ENCODE data around the gene XYLT1. TPM values are rescaled to one million over a fixed set of nuclear protein-coding genes. Genes with fewer than 3 reads are reported as not detected.
A peak's percentile ranks its signal among the peaks of the same experiment; 100 is the strongest.

The XYLT1 gene
- total RNA-seq, 2 donors from 2014 or later = 21.4 to 22.6 TPM

DNA sequence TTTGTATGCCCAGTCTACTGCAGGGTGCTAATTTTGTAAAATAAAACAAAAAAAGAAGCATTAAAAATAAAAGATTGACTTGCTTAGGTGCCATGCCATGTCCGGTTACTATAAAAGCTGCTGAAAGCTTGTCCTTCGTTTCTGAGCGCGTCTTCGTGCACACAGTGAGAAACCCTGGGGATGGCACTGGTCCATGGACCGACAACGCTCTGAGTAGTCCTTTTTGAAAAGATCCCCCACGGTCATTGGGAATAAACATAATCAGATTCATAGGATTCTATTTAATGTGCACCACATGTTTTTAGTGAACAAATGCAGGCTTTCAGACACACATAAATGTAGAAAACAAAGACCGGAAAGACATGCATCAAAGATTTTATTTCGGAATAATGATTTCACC lies 146.3 kb downstream of the XYLT1 start:
- H3K36me3 Mint-ChIP-seq (ENCODE audit: low read depth) = no peaks in the 10 kb centered on the region
- H3K4me1 Mint-ChIP-seq = peaks cover 10% of the 10 kb centered on the region
- H3K9me3 Mint-ChIP-seq = no peaks in the 10 kb centered on the region
- no peak overlapping the region for H3K4me3 Mint-ChIP-seq
- no peaks in the 10 kb centered on the region for H3K27me3 Mint-ChIP-seq
- ATAC-seq (replicated peaks) = no peak
- no peak overlapping the region for H3K27ac Mint-ChIP-seq

DNA sequence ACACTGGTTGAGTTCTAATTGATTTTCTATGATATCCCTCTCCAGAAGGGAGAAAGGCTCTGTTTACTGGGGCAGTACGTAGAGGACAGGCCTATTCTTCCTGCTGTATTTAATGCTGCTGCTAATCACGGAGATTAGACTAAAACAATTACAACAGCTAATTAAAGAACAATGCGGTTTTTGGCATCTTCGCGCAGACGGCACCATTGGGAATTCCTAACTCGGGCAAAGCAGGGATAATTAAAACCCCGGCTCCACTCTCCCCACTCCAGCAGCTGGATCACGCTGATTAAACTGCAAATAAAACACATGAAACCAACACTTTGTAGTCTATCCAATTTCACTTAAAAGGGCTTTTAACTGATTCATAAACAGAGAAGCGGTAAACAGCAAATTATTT lies 147.6 kb downstream of the XYLT1 start:
- H3K27ac Mint-ChIP-seq = no peak overlapping the region
- H3K27me3 Mint-ChIP-seq = no peaks in the 10 kb centered on the region
- peaks cover 10% of the 10 kb centered on the region for H3K4me1 Mint-ChIP-seq
- no peak overlapping the region for H3K4me3 Mint-ChIP-seq
- H3K36me3 Mint-ChIP-seq (ENCODE audit: low read depth) = no peaks in the 10 kb centered on the region
- ATAC-seq (replicated peaks) = no peak
- no peaks in the 10 kb centered on the region for H3K9me3 Mint-ChIP-seq

DNA sequence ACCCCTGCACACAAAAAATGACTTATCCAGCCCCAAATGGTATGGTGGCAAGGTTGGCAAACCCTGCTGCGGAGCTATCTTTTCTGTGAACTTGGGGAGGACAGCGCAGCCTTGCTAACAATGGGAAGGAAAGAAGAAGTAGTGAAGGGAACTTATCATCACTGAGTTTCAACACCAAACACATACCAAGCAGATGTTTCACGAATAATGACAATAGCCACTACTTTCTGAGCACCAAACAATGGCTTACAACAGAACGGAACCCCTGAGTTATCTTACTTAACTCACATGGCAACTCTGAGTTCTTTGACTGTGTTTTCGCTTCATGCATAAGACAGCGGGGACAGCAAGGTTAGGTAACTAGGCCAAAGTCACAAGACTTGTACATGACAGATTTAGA lies 148.9 kb downstream of the XYLT1 start:
- Mint-ChIP-seq H3K4me3 (no peak overlapping the region), H3K27ac (no peak overlapping the region), H3K4me1 (peaks cover 14% of the 10 kb centered on the region), H3K36me3 (ENCODE audit: low read depth) (no peaks in the 10 kb centered on the region), H3K9me3 (no peaks in the 10 kb centered on the region), H3K27me3 (no peaks in the 10 kb centered on the region)
- ATAC-seq (replicated peaks) = no peak

DNA sequence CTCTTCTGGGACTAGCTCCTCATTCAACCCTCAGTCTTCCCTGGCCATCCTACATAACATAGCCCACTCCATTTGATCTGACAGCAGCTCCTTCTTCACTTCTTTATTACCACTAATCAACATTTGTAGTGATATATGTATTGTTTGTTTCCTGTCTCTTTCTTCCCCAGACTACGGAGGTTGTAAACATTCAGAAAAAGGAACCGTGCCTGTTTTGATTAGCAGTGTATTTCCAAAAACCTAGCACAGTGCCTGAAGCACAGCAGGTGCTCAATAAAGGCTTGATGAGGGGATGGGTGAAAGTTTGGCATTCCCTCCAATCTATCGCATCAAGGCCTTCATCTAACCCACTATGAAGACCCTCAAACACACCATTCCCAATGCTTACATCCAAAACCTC lies 150.8 kb downstream of the XYLT1 start:
- H3K36me3 Mint-ChIP-seq (ENCODE audit: low read depth) = no peaks in the 10 kb centered on the region
- H3K4me1 Mint-ChIP-seq = peaks cover 19% of the 10 kb centered on the region
- H3K27me3 Mint-ChIP-seq = no peaks in the 10 kb centered on the region
- peak overlapping the region; percentile 34 for H3K27ac Mint-ChIP-seq
- H3K4me3 Mint-ChIP-seq = no peak overlapping the region
- H3K9me3 Mint-ChIP-seq = no peaks in the 10 kb centered on the region
- ATAC-seq (replicated peaks) = no peak

DNA sequence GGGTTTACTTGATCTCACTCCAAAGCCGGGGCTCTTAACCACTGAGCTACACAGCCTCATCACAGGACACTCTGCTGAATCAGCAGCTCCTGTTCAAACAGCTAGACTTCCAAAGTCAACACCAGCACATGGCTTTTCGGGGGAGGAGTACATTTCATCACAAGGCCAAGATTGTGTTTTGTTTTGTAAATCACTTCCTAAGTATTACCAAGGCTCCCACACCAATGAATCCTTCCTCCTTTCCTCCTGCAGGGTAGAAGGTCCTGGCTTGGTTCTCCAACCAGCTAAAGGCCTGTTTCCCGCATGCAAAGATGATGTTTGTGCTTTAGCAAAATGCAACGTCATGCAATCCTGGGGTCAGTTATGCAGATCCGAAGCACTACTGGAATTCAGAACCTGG lies 152.5 kb downstream of the XYLT1 start:
- Mint-ChIP-seq H3K27me3 (no peaks in the 10 kb centered on the region), H3K27ac (peak overlapping the region; percentile 39), H3K4me1 (peaks cover 27% of the 10 kb centered on the region), H3K36me3 (ENCODE audit: low read depth) (no peaks in the 10 kb centered on the region), H3K4me3 (no peak overlapping the region), H3K9me3 (no peaks in the 10 kb centered on the region)
- no peak for ATAC-seq (replicated peaks)

DNA sequence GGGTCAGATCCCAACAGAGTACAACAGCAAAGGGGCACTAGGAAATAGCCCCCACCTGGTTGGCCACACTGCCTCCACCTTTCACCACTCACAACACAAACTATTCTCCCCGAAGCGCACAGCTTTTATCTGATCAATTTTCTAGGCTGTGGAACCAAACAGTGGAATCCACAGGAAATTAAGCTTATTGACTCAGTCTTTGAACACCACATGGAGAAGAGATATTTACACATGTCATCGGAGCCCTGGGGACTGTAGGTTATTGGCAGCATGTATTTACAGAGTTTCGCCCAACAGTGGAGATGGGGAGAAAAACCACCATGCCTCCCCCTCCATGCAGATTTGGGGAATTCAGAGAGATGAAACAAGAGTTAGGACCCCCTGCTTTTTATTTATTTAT lies 154.8 kb downstream of the XYLT1 start:
- H3K27me3 Mint-ChIP-seq = no peaks in the 10 kb centered on the region
- H3K36me3 Mint-ChIP-seq (ENCODE audit: low read depth) = peaks cover 8% of the 10 kb centered on the region
- H3K27ac Mint-ChIP-seq = no peak overlapping the region
- peaks cover 30% of the 10 kb centered on the region for H3K4me1 Mint-ChIP-seq
- H3K9me3 Mint-ChIP-seq = peaks cover 5% of the 10 kb centered on the region
- no peak overlapping the region for H3K4me3 Mint-ChIP-seq
- no peak for ATAC-seq (replicated peaks)

DNA sequence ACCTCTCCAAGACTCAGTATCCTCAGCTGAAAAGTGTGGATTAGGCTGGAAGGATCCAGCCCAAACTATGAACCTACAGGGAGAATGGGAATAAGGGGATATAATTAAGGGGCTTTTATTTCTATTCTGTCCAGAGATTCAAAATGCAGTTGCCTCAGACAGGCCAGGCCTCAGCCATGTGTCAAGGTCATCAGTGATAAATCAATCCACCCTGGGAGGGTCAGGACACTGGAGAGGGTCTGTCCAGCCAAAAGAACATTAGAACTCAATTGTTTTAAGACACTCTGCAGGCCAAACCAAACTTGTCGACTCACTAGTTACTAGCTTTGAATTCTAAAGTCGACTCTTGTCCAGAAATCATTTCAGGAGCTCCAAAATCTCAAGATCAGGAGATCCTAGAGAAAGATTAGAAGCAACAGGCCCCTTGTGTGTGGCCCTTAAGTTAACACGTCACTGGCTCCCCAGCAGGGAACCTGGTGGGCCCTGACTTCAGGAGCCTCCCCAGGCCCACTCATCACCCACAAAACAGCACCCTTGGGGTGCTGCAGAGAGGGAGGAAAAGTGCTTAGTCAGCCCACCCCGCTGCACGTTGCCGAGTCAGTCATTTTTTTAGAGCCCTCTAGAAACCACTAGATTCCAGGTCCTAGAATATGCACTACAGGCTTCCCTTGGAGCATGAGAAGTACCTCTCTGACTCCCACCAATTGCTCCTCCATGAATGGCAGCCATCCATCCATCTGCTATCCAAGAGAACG lies 156.8 kb downstream of the XYLT1 start:
- peak overlapping the region; percentile 41 for H3K27ac Mint-ChIP-seq
- H3K4me1 Mint-ChIP-seq = peaks cover 24% of the 10 kb centered on the region
- peak; percentile 11 for ATAC-seq (replicated peaks)
- no peaks in the 10 kb centered on the region for H3K27me3 Mint-ChIP-seq
- H3K9me3 Mint-ChIP-seq = peaks cover 5% of the 10 kb centered on the region
- H3K36me3 Mint-ChIP-seq (ENCODE audit: low read depth) = peaks cover 8% of the 10 kb centered on the region
- no peak overlapping the region for H3K4me3 Mint-ChIP-seq

DNA sequence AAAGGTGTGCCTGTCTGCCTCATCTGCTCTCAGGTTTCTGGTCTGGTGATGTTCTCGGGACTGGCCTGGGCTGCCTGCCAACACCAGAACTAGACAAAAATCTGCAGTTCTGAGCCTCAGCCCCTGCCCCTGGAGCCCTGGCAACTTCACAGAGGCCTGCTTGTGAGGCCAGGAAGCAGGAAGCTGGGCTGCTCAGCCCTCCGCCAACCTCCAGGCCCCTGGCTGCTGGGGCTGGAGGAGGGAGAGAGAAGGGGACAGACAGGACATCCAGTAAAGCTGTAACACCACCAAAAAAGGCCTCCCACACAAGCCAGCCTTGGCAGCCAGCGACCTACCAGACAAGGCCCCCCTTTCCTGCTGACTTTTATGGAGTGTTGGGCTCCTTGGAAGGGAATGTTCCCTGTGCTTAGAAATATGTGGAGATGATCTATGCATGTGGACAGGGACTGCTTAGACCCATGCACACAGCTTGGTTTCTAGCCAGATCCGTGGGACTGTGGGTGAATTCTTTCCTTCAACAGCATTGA lies 157.6 kb downstream of the XYLT1 start:
- Mint-ChIP-seq H3K9me3 (peaks cover 5% of the 10 kb centered on the region), H3K4me1 (peaks cover 24% of the 10 kb centered on the region), H3K4me3 (no peak overlapping the region), H3K36me3 (ENCODE audit: low read depth) (peaks cover 8% of the 10 kb centered on the region), H3K27ac (no peak overlapping the region), H3K27me3 (no peaks in the 10 kb centered on the region)
- ATAC-seq (replicated peaks) = no peak

DNA sequence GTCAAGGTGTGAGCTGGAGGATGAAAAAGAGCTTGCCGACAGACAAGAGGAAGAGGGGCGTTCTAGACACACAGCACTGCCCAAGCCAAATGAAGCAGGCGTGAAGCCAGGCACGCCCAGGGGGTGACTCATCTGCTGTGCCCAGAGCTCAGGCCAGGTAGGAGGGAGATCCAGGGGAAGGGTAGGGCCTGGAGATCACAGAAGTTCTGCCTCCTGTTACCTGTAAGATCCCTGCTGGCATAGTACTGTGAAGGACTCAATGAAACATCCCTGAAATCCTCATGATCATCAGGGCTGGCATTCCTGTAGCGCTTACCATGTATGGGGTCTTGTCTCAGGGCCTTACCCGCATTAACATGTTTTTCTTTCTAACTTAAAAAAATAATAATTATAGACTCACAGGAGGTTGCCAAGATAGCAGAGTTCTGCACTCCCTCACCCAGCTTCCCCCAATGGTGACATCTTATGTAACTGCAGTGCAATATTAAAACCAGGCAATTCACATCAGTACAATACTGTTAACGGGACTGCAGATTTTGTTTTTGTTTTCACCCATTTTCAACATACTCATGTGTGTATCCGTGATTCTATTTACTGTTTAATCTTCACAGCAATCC lies 158.6 kb downstream of the XYLT1 start:
- H3K4me1 Mint-ChIP-seq = peaks cover 20% of the 10 kb centered on the region
- peak overlapping the region; percentile 18 for H3K4me3 Mint-ChIP-seq

DNA sequence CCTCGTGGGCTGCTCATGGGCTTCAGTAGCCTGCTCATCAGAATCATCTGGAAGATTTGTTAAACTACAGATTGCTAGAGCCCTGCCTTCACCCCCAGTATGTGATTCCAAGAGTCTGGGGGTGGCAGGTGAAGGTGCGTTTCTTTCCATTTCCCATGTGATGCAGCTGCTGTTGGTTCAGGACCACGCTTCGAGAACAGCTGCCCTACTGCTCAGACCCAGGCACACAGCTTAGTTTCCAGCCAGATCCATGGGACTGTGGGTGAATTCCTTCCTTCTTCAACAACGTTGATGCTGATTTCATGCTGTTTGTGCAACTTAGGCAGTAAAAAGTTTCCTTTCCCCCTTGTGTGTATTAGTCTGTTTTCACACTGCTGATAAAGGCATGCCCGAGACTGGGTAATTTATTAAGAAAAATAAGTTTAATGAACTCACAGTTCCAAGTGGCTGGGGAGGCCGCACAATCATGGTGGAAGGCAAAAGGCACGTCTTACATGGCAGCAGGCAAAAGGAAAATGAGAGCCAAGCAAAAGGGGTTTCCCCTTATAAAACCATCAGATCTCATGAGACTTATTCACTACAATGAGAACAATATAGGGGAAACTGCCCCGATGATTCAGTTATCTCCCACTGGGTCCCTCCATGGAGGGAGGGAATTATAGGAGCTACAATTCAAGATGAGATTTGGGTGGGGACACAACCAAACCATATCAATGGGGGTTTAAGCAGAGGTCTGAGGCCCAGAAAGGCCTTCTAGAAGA lies 159.2 kb downstream of the XYLT1 start:
- peak overlapping the region; percentile 18 for H3K4me3 Mint-ChIP-seq
- H3K27ac Mint-ChIP-seq = peak overlapping the region; percentile 82
- peaks cover 8% of the 10 kb centered on the region for H3K36me3 Mint-ChIP-seq (ENCODE audit: low read depth)
- peaks cover 5% of the 10 kb centered on the region for H3K9me3 Mint-ChIP-seq
- peaks cover 20% of the 10 kb centered on the region for H3K4me1 Mint-ChIP-seq
- peak; percentile 36 for ATAC-seq (replicated peaks)
- H3K27me3 Mint-ChIP-seq = no peaks in the 10 kb centered on the region

More for the DNA sequence above, 158.6 kb downstream of the XYLT1 start:
- H3K9me3 Mint-ChIP-seq = peaks cover 5% of the 10 kb centered on the region
- peaks cover 8% of the 10 kb centered on the region for H3K36me3 Mint-ChIP-seq (ENCODE audit: low read depth)
- H3K27me3 Mint-ChIP-seq = no peaks in the 10 kb centered on the region
- ATAC-seq (replicated peaks) = peak; percentile 35
- peak overlapping the region; percentile 82 for H3K27ac Mint-ChIP-seq

DNA sequence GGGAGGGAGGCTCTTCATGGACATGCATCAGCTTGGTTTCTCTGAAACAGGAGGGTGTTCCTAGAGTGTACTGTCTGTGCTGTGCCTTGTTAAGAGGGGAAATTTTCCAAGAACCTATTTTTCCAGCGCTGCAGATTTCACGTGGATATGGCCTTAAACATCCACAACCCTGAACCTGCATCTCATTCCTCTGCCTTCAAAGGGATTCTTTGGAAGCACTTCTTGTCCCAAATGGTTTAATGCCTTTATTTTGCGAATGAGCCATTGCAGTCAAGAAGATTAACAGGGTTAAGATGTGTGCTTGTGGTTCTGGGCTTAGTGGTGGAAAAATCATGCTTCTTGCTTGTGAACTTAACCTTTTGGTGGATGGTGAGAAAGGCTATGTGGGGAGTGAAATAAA lies 161.2 kb downstream of the XYLT1 start:
- Mint-ChIP-seq H3K27me3 (no peaks in the 10 kb centered on the region), H3K4me3 (no peak overlapping the region), H3K27ac (no peak overlapping the region), H3K4me1 (peaks cover 25% of the 10 kb centered on the region), H3K36me3 (ENCODE audit: low read depth) (peaks cover 8% of the 10 kb centered on the region), H3K9me3 (peaks cover 5% of the 10 kb centered on the region)
- ATAC-seq (replicated peaks) = no peak

DNA sequence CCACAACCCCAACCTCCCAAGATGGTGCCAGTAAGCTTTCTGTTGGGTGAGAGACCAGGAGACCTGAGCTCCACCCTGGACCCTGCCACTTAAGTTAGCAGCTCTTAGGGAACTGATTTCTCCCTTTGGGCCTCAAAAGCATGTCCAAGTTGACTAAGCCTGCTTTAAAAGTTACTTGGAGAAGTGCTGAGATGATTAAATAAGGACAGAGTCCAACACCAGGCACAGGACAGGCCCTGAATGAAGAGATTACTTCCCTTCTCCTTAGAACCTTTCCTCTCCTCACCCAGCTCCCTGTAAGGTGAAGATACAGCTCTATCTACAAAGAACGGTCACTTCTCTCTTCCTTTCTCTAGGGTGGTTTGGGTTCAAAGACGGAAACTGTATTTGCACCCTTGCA lies 162.6 kb downstream of the XYLT1 start:
- peaks cover 8% of the 10 kb centered on the region for H3K36me3 Mint-ChIP-seq (ENCODE audit: low read depth)
- peaks cover 5% of the 10 kb centered on the region for H3K9me3 Mint-ChIP-seq
- H3K4me3 Mint-ChIP-seq = no peak overlapping the region
- H3K4me1 Mint-ChIP-seq = peaks cover 21% of the 10 kb centered on the region
- ATAC-seq (replicated peaks) = no peak
- H3K27ac Mint-ChIP-seq = no peak overlapping the region
- H3K27me3 Mint-ChIP-seq = no peaks in the 10 kb centered on the region

DNA sequence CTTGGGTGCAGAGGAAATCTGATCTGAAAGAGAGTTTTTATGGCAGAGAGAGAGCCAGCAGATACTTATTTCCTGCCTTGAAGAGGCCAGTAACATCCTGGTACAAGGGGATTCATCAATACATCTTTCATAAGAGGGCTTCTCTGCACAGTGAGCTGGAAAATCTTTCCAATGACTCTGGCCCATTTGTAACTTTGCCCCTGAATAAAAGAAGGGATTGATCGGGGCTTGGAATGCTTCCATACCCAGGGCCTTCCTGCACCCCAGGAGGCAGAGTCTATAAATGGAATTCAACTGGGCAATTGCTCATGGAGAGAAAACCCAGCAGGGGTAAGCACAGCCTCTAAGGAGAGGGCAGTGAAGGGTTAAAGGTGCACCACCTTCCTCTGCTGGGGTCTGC lies 163.3 kb downstream of the XYLT1 start:
- H3K27me3 Mint-ChIP-seq = no peaks in the 10 kb centered on the region
- H3K9me3 Mint-ChIP-seq = peaks cover 5% of the 10 kb centered on the region
- no peak for ATAC-seq (replicated peaks)
- H3K36me3 Mint-ChIP-seq (ENCODE audit: low read depth) = peaks cover 8% of the 10 kb centered on the region
- H3K4me1 Mint-ChIP-seq = peaks cover 27% of the 10 kb centered on the region
- no peak overlapping the region for H3K27ac Mint-ChIP-seq
- no peak overlapping the region for H3K4me3 Mint-ChIP-seq

DNA sequence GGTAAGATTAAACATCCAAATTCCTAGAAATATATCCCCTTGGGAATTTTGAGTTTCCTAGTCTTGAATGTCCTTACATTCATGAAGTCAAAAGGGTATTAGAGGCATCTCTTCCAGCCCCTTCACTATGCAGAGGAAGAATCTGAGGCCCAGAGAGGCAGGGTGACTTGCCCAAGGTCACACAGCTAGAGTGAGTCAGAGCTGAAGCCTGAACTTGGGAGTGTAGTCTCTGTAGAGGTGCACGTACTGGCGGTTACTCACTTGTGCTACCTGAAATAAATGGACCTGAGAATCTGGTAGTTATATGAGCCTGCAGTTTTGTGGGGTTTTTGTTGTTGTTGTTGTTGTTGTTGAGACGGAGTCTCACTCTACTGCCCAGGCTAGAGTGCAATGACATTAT lies 164.0 kb downstream of the XYLT1 start:
- Mint-ChIP-seq H3K9me3 (peaks cover 2% of the 10 kb centered on the region), H3K4me1 (peaks cover 26% of the 10 kb centered on the region), H3K27ac (no peak overlapping the region), H3K36me3 (ENCODE audit: low read depth) (peaks cover 5% of the 10 kb centered on the region), H3K4me3 (no peak overlapping the region), H3K27me3 (no peaks in the 10 kb centered on the region)
- ATAC-seq (replicated peaks) = peak; percentile 60
